ENCODE results near the gene BOLL.
"Not testable (repeated sequence)": the region's sequence is repeated elsewhere in the genome, so short reads cannot be mapped to it uniquely, and the experiment has no call there.

BOLL gene

DNA sequence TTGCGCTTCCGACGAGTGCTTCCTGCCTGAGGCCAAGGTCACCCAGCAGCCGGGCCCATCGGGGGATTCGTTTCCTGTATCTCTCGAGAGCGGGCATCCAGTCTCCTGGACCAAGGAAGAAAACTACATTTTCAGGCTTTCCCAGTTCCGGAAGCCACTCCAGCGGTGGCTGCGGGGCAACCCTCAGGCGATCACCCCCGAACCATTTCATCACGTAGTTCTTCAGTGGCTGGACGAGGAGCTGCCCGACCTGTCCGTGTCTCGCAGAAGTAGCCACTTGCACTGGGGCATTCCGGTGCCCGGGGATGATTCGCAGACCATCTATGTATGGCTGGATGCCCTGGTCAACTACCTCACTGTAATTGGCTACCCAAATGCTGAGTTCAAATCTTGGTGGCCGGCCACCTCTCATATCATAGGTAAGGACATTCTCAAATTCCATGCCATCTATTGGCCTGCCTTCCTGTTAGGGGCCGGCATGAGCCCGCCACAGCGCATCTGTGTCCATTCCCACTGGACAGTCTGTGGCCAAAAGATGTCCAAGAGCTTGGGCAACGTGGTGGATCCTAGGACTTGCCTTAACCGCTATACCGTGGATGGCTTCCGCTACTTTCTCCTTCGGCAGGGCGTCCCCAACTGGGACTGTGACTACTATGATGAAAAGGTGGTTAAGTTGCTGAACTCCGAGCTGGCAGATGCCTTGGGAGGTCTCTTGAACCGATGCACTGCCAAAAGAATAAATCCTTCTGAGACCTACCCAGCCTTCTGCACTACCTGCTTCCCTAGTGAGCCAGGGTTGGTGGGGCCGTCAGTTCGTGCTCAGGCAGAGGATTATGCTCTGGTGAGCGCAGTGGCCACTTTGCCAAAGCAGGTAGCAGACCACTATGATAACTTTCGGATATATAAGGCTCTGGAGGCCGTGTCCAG is 78.9 kb downstream of the BOLL start:
- peak; percentile 46 for DNase-seq (ENCODE audit: low spot score)

DNA sequence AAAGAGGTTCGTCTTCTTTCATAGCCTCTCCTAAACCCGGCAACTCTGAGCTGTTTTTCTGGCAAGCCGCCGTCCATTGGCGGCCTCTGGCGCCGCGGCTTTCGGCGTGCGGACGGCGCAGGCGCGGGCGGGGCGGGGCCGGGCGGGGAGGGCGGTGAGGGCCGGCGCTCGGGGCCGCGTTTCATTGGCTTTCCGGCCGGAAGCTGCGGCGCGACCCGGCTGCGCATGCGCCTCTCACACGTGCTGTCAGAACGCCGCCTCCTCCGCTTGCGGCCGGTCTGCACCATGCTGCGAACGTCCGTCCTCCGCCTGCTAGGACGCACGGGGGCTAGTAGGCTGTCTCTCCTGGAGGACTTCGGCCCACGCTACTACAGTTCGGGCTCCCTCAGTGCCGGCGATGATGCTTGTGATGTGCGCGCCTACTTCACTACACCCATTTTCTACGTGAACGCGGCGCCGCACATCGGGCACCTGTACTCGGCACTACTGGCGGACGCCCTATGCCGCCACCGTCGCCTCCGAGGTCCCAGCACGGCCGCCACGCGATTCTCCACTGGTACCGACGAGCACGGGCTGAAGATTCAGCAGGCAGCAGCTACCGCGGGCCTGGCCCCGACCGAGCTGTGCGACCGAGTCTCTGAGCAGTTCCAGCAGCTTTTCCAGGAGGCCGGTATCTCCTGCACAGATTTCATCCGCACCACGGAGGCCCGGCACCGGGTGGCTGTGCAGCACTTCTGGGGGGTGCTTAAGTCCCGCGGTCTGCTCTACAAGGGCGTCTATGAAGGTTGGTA is 79.8 kb downstream of the BOLL start, which contains the start of gene MARS2:
Gene MARS2, plus strand, starts transcription at position 249 of the 791 bp plus-strand sequence. Its CDS starts 37 bp downstream, at position 286.
- peak; percentile 93 for DNase-seq (ENCODE audit: low spot score)

DNA sequence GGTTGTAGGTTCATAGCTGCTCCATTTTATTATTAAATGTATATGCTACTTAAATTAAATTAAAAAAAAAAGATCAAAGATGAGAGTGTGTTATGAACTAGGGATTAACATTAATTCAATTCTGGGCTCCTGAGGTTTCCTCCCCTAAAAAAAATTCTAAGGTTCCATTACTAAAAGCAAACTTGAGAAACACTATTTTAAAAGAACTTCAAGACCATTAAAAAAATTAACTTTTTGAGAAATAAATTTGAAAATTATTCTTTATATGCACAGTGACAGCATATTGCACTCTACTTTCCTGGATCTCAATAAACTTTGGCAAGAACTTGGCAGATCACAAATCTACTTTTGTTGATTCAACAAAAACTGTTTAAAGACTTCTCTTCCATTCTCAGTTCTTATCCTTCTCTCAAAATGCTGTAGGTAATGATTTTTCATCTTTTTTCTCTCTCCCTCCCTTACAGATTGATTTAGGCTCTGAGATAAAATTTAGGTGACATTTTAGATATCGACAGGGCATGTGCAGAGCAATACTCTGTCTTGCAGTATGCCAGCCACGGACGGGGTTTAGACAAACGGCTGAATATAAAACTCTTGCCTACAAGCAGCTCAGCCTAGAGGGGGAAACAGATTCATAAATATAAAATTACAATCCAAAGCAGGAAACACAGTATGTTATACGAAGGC is 80.5 kb downstream of the BOLL start:
- DNase-seq (ENCODE audit: low spot score): no peak

DNA sequence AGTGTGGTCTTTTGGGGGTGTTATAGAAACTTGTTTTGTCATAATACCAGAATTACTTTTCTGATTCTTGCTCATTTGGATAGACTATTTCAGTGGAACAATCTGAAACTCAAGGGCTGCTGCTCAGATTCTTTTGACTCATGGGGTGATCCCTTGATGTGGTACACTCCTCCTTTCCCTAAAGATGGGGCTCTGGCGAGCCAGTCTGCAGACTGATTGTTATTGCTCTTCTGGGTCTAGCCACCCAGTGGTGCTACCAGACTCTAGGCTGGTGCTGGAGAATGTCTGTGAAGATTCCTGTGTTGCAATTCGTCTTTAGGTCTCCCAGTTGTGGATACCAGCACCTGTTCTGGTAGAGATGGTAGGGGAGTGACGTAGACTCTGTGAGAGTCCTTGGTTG is 84.2 kb downstream of the BOLL start:
- no peak for DNase-seq (ENCODE audit: low spot score)

DNA sequence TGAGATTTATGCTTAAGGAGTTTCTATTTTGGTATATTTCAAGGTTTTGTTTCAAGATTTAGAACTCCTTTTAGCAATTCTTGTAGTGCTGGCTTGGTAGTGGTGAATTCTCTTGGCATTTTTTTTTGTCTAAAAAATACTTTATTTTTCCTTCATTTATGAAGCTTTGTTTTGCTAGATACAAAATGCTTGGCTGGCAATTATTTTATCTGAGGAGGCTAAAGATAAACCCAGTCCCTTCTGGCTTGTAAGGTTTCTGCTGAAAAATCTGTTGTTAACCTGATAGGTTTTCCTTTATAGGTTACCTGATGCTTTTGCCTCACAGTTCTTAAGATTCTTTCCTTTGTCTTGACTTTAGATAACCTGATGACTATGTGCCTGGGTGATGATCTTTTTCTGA is 85.4 kb downstream of the BOLL start:
- DNase-seq (ENCODE audit: low spot score): not testable (repeated sequence)

DNA sequence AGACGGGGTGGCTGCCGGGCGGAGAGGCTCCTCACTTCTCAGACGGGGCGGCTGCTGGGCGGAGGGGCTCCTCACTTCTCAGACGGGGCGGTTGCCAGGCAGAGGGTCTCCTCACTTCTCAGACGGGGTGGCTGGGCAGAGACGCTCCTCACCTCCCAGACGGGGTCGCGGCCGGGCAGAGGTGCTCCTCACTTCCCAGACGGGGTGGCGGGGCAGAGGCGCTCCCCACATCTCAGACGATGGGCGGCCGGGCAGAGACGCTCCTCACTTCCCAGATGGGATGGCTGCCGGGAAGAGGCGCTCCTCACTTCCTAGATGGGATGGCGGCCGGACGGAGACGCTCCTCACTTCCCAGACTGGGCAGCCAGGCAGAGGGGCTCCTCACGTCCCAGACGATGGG is 88.5 kb downstream of the BOLL start:
- DNase-seq (ENCODE audit: low spot score): not testable (repeated sequence)

DNA sequence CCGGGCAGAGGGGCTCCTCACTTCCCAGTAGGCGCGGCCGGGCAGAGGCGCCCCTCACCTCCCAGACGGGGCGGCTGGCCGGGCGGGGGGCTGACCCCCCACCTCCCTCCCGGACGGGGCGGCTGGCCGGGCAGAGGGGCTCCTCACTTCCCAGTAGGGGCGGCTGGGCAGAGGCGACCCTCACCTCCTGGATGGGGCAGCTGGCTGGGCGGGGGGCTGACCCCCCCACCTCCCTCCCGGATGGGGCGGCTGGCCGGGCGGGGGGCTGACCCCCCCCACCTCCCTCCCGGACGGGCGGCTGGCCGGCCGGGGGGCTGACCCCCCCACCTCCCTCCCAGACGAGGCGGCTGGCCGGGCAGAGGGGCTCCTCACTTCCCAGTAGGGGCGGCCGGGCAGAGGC is 89.1 kb downstream of the BOLL start:
- not testable (repeated sequence) for DNase-seq (ENCODE audit: low spot score)

DNA sequence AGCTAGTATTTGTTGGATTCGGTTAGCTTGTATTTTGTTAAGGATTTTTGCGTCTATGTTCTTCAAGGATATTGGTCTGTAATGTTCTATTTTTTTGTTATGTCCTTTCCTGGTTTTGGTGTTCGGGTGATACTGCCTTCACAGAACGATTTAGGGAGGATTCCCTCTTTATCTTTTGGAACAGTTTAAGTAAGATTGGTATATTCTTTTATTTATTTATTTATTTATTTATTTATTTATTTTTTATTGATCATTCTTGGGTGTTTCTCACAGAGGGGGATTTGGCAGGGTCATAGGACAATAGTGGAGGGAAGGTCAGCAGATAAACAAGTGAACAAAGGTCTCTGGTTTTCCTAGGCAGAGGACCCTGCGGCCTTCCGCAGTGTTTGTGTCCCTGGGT is 89.9 kb downstream of the BOLL start:
- not testable (repeated sequence) for DNase-seq (ENCODE audit: low spot score)

DNA sequence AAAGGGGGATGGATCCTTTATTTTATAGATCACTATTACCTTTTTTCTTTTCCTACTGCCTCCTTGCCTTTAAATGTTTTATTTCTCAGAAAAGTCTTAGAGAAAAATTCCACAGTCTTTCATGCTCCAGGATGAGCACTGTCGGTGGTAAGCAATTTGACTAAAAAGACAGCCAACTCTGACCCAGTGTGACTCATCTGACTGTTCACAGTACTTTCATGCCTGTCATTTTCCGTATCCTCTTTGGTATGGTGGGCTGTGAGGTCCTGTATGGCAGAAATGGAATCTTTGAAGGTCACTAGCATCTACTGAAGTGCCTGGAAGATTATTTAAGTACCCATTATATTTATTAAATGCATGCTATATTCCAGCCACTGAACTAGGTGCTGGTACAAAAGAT is 107.6 kb downstream of the BOLL start:
- DNase-seq (ENCODE audit: low spot score): peak; percentile 15

DNA sequence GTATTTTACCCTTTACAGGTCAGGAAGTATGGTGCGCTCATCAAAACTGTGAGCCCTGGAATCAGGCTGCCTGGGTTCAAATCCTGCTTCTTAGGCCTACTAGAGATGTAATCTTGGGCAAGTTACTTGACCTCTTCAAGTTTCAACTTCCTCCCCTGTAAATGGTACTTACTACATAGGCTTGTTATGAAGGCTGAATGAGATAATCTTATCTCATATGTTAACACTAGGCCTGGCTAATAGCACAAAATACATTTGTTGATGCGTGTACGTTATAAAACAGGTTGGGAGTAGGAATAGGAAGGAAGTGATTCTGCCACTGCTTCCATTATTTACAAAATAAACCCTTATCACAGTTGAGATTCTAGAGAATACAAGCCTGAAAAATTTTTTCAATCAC is 108.1 kb downstream of the BOLL start:
- no peak for DNase-seq (ENCODE audit: low spot score)

Measured in kidney tubule cell (primary cell).